Spleen (tissue), 11 donors: ENCODE measurements around the gene ZNF780B. TPM values are rescaled to one million over a fixed set of nuclear protein-coding genes. Genes with fewer than 3 reads are reported as not detected.

Source experiments
- DNase-seq: peaks from one replicate; pipeline ENCODE4 v3.0.0-alpha.2; 2020
- H3K27ac ChIP-seq, 8 donors: fragments of 200-600 bp; sonication (generic) in 7 of 8; 1 replicate in 4 of 8; 2 replicates in 4 of 8; pipeline versions ENCODE4 v1.5.0 to v1.8.0; 2016 to 2021; ENCODE audit warnings: inconsistent platforms in 4 of 8, mild to moderate bottlenecking in 4 of 8, moderate library complexity in 1 of 8
- H3K27me3 ChIP-seq, 7 donors: fragments of 200-600 bp; sonication (generic) in 6 of 7; replicated peaks in 1 of 7; 1 replicate in 4 of 7; 2 replicates in 3 of 7; pipeline versions ENCODE4 v1.5.0 to v1.8.0; 2016 to 2021; ENCODE audit warnings: inconsistent platforms in 3 of 7, mild to moderate bottlenecking in 1 of 7
- H3K36me3 ChIP-seq, 6 donors: fragments of 200-600 bp; sonication (generic) in 5 of 6; 1 replicate in 4 of 6; 2 replicates in 2 of 6; pipeline versions ENCODE4 v1.5.0 to v1.8.0; 2016 to 2021; ENCODE audit warnings: inconsistent platforms in 2 of 6
- H3K4me1 ChIP-seq, 6 donors: fragments of 200-600 bp; sonication (generic) in 5 of 6; 1 replicate in 3 of 6; 2 replicates in 3 of 6; pipeline versions ENCODE4 v1.5.0 to v1.8.0; 2016 to 2021; ENCODE audit warnings: inconsistent platforms in 3 of 6
- H3K4me3 ChIP-seq, 8 donors: fragments of 200-600 bp; sonication (generic) in 7 of 8; 1 replicate in 4 of 8; 2 replicates in 4 of 8; pipeline versions ENCODE4 v1.5.0 to v1.8.0; 2016 to 2021; ENCODE audit warnings: inconsistent platforms in 4 of 8, mild to moderate bottlenecking in 4 of 8, moderate library complexity in 2 of 8
- H3K9me3 ChIP-seq, 8 donors: fragments of 200-600 bp; sonication (generic) in 7 of 8; 1 replicate in 4 of 8; 2 replicates in 4 of 8; pipeline versions ENCODE4 v1.5.0 to v1.8.0; 2016 to 2021; ENCODE audit warnings: inconsistent platforms in 4 of 8
- CTCF ChIP-seq, 11 experiments: fragments of 200-600 bp in 7 of 11; fragments of 450-650 bp in 4 of 11; sonication (generic) in 4 of 11; IDR thresholded peaks in 8 of 11; conservative IDR thresholded peaks in 3 of 11; 1 replicate in 7 of 11; 2 replicates in 4 of 11; pipeline versions ENCODE4 v1.4.0 to v1.8.0; 2016 to 2021; ENCODE audit warnings: antibody characterized with exemption in 11 of 11, inconsistent platforms in 4 of 11, mild to moderate bottlenecking in 1 of 11
- POLR2A ChIP-seq, 3 donors: fragments of 450-650 bp; IDR thresholded peaks; one replicate each; pipeline ENCODE4 v1.5.1; 2017; ENCODE audit warnings: antibody characterized with exemption in 3 of 3, mild to moderate bottlenecking in 1 of 3
- POLR2AphosphoS5 ChIP-seq, 3 donors: sonication (generic); formaldehyde crosslinking; IDR thresholded peaks; one replicate each; pipeline ENCODE4 v1.5.1; 2017; ENCODE audit warnings: antibody characterized with exemption in 3 of 3
- WGBS, 5 donors: extraction: QIAGEN DNeasy Blood & Tissue Kit in 3 of 5; methylation state at CpG; one replicate each; pipeline versions ENCODE4 v1.1.5 to v1.1.7; 2013 to 2018; 5-methylcytosine and 5-hydroxymethylcytosine counted together
- intact Hi-C: fragments of 100-400 bp; cut with DNase I; formaldehyde crosslinking; loops from one replicate; pipeline ENCODE4 v1.15.0; 2023; ENCODE audit warnings: low total_unique reads
- polyA plus RNA-seq, 3 donors: library from polyadenylated mRNA; stranded (reverse); fragments of 200-250 nt; gene quantifications; one replicate each; pipeline ENCODE4 v1.2.1, GENCODE V29; 2013
- total RNA-seq, 7 donors: library from RNA; depleted of rRNA in 3 of 7; stranded (reverse); fragments of >200 nt in 3 of 7; fragmentation: NEBNext Ultra II Directional in 4 of 7; extraction: Animal tissue kit (Norgen Biotek cat#: 25700) in 4 of 7; gene quantifications; one replicate each; pipeline versions ENCODE4 v1.1.0 to v1.2.1, GENCODE V29; 2016 to 2021
- donor health status: healthy with polysubstance abuse.
- donor health status: DM: no; HTN: no; CAD: no; lungs with moderate emphysema.
- donor health status: DM: no; HTN: no; CAD: no.
- donor health status: Bipolar disorder and iron deficiency.
- donor health status: healthy.
- donor health status: DM: no; HTN: no; CAD: no.
- donor health status: DM: yes; HTN: yes; CAD: no.

The ZNF780B gene
- total and polyA plus RNA-seq, 10 donors, result 7.8 to 42.3 (median 29.4) TPM

- H3K4me1 ChIP-seq, result peaks cover 8 to 67% (median 26%) of the 10 kb centered on the region in 6 donors
- TF ChIP-seq POLR2A (IDR thresholded peaks at IDR 0.05), result no peak
- DNase-seq, result no peak
- peak overlapping the region in 7 of 8 donors; percentile 64 to 83 (median 73) for H3K4me3 ChIP-seq
- intact Hi-C loops, result no loop called here
- 78 to 85% (median 81%) methylated on average over 4 of the region's 4 CpGs for WGBS, 5 donors
- H3K27ac ChIP-seq, result peak overlapping the region in 3 of 8 donors; percentile 94 to 95 (median 94)
- peaks cover 0 to 5% (median 0%) of the 10 kb centered on the region in 8 donors for H3K9me3 ChIP-seq
- peaks cover 0 to 13% (median 3%) of the 10 kb centered on the region in 6 donors for H3K36me3 ChIP-seq
- H3K27me3 ChIP-seq, result peaks cover 0 to 2% (median 0%) of the 10 kb centered on the region in 7 donors
Observed at GRCh38 chr19:40089462-40089861, 33.4 kb upstream of the ZNF780B start.

- Histone ChIP-seq H3K36me3 (peaks cover 0 to 23% (median 9%) of the 10 kb centered on the region in 6 donors), H3K27ac (no peak overlapping the region), H3K9me3 (peaks cover 0 to 5% (median 0%) of the 10 kb centered on the region in 8 donors), H3K27me3 (no peaks in the 10 kb centered on the region), H3K4me3 (peak overlapping the region in 1 of 8 donors; percentile 74), H3K4me1 (peaks cover 8 to 73% (median 26%) of the 10 kb centered on the region in 6 donors)
- intact Hi-C loops, result no loop called here
- WGBS, 5 donors, result 79 to 95% (median 89%) methylated on average over 5 of the region's 5 CpGs
- TF ChIP-seq CTCF (IDR thresholded peaks at IDR 0.05 in 8 of 11, conservative IDR thresholded peaks at IDR 0.05 in 3 of 11) (no peak), POLR2AphosphoS5 (IDR thresholded peaks at IDR 0.05) (no peak), POLR2A (IDR thresholded peaks at IDR 0.05) (no peak)
- no peak for DNase-seq
Observed at GRCh38 chr19:40088299-40089047, 32.4 kb upstream of the ZNF780B start.

- intact Hi-C loops, result no loop called here
- TF ChIP-seq POLR2AphosphoS5 (IDR thresholded peaks at IDR 0.05), result no peak
- no peak for TF ChIP-seq CTCF (IDR thresholded peaks at IDR 0.05 in 8 of 11, conservative IDR thresholded peaks at IDR 0.05 in 3 of 11)
- TF ChIP-seq POLR2A (IDR thresholded peaks at IDR 0.05), result no peak
- H3K9me3 ChIP-seq, result peaks cover 0 to 12% (median 7%) of the 10 kb centered on the region in 8 donors
- DNase-seq, result no peak
- H3K27ac ChIP-seq, result peak overlapping the region in 1 of 8 donors; percentile 4
- no peak overlapping the region for H3K4me3 ChIP-seq
- WGBS, 5 donors, result 90 to 94% (median 94%) methylated on average over 4 of the region's 4 CpGs
- H3K4me1 ChIP-seq, result peaks cover 8 to 84% (median 21%) of the 10 kb centered on the region in 6 donors
- peaks cover 3 to 59% (median 43%) of the 10 kb centered on the region in 6 donors for H3K36me3 ChIP-seq
- no peaks in the 10 kb centered on the region for H3K27me3 ChIP-seq
Observed at GRCh38 chr19:40084948-40085347, 28.9 kb upstream of the ZNF780B start.

- H3K4me1 ChIP-seq, result peaks cover 0 to 49% (median 2%) of the 10 kb centered on the region in 6 donors
- no peak overlapping the region for H3K4me3 ChIP-seq
- H3K36me3 ChIP-seq, result peaks cover 20 to 94% (median 76%) of the 10 kb centered on the region in 6 donors
- peaks cover 7 to 44% (median 42%) of the 10 kb centered on the region in 8 donors for H3K9me3 ChIP-seq
- WGBS, 5 donors, result 66 to 97% (median 74%) methylated on average over 1 of the region's 1 CpG
- intact Hi-C loops, result no loop called here
- TF ChIP-seq CTCF (IDR thresholded peaks at IDR 0.05 in 8 of 11, conservative IDR thresholded peaks at IDR 0.05 in 3 of 11) (no peak), POLR2AphosphoS5 (IDR thresholded peaks at IDR 0.05) (no peak), POLR2A (IDR thresholded peaks at IDR 0.05) (no peak)
- no peak for DNase-seq
- peak overlapping the region in 7 of 8 donors; percentile 5 to 83 (median 47) for H3K27ac ChIP-seq
- H3K27me3 ChIP-seq, result no peaks in the 10 kb centered on the region
Observed at GRCh38 chr19:40081411-40081810, 25.4 kb upstream of the ZNF780B start.
